Heart left ventricle (tissue), 16 donors: Measurements from ENCODE around the gene GALNTL6. TPM values are rescaled to one million over a fixed set of nuclear protein-coding genes. Genes with fewer than 3 reads are reported as not detected.

ENCODE experiments used
- ATAC-seq, 4 donors: fragments of 200-7000 bp; cut with Tn5 transposase; one replicate each; pipeline ENCODE4 v1.9.1; 2020 to 2022; ENCODE audit warnings: moderate library complexity in 4 of 4, mild to moderate bottlenecking in 3 of 4, moderate number of reproducible peaks in 1 of 4
- DNase-seq, 5 donors: peaks; one replicate each; pipeline ENCODE4 v3.0.0-alpha.2; 2020
- H3K27ac ChIP-seq, 12 donors: fragments of 200-600 bp; sonication (generic) in 4 of 12; one replicate each; pipeline versions ENCODE4 v1.5.0 to v1.8.0; 2016 to 2022; ENCODE audit warnings: mild to moderate bottlenecking in 2 of 12
- H3K27me3 ChIP-seq, 9 donors: fragments of 200-600 bp; sonication (generic) in 2 of 9; one replicate each; pipeline versions ENCODE4 v1.5.1 to v1.8.0; 2016 to 2022; ENCODE audit warnings: mild to moderate bottlenecking in 3 of 9
- H3K36me3 ChIP-seq, 9 donors: fragments of 200-600 bp; sonication (generic) in 2 of 9; one replicate each; pipeline versions ENCODE4 v1.5.0 to v1.8.0; 2018 to 2022; ENCODE audit warnings: mild to moderate bottlenecking in 2 of 9
- H3K4me1 ChIP-seq, 12 donors: fragments of 200-600 bp; sonication (generic) in 4 of 12; one replicate each; pipeline versions ENCODE4 v1.5.0 to v1.8.0; 2016 to 2022; ENCODE audit warnings: mild to moderate bottlenecking in 3 of 12
- H3K4me3 ChIP-seq, 12 donors: fragments of 200-600 bp; sonication (generic) in 4 of 12; one replicate each; pipeline versions ENCODE4 v1.5.0 to v1.8.0; 2017 to 2022; ENCODE audit warnings: mild to moderate bottlenecking in 9 of 12, moderate library complexity in 4 of 12
- H3K9me3 ChIP-seq, 12 donors: fragments of 200-600 bp; sonication (generic) in 4 of 12; one replicate each; pipeline versions ENCODE4 v1.5.0 to v1.8.0; 2016 to 2022; ENCODE audit warnings: mild to moderate bottlenecking in 1 of 12
- POLR2A ChIP-seq, 2 donors: fragments of 450-650 bp; IDR thresholded peaks; one replicate each; pipeline ENCODE4 v1.6.1; 2017; ENCODE audit warnings: antibody characterized with exemption in 2 of 2, mild to moderate bottlenecking in 2 of 2, moderate library complexity in 2 of 2
- WGBS, 4 donors: extraction: QIAGEN DNeasy Blood & Tissue Kit in 2 of 4; methylation state at CpG; one replicate each; pipeline versions ENCODE4 v1.1.5 to v1.1.7; 2013 to 2018; 5-methylcytosine and 5-hydroxymethylcytosine counted together
- intact Hi-C, 10 donors: fragments of 100-400 bp; cut with DNase I; formaldehyde crosslinking; loops; one replicate each; pipeline versions ENCODE4 v1.11.1 to v1.14.2; 2022
- polyA plus RNA-seq, 2 donors: library from polyadenylated mRNA; stranded (reverse); fragments of 200-250 nt; gene quantifications; one replicate each; pipeline ENCODE4 v1.2.3, GENCODE V29; 2013
- total RNA-seq, 9 donors: library from RNA; depleted of rRNA in 2 of 9; stranded (reverse); fragments of >200 nt in 2 of 9; fragmentation: NEBNext Ultra II Directional in 3 of 9; extraction: Animal tissue kit (Norgen Biotek cat#: 25700) in 3 of 9; gene quantifications; one replicate each; pipeline versions ENCODE4 v1.1.0 to v1.2.4, GENCODE V29; 2016 to 2023
- TF ChIP-seq, protein P1 (sequence below), 12 donors: fragments of 200-600 bp; sonication (generic) in 4 of 12; IDR thresholded peaks; one replicate each; pipeline versions ENCODE4 v1.5.0 to v1.8.0; 2018 to 2022; ENCODE audit warnings: antibody characterized with exemption in 12 of 12, mild to moderate bottlenecking in 5 of 12
- donor health status: ischemic (EF 13 %, LVEDD 7.1; RV severe dilation, severe dysfunction).
- donor health status: healthy with polysubstance abuse.
- donor health status: DM: no; HTN: yes; CAD: no.
- donor health status: DM: no; HTN: no; CAD: no.
- donor health status: ischemic (EF 25% LVEDD 6.9; RV normal size, moderate dysfunction).
- donor health status: ischemic (EF 25% LVEDD 5.7; RV mildly dilated, moderate dysfunction).
- donor health status: healthy.
- donor health status: DM: yes; HTN: yes; CAD: no.
- donor health status: ischemic (EF 35%, LVEDD 5.7; RV mildly dilated, moderate dysfunction).
- donor health status: nonischemic (EF 11% LVEDD 7.7; RV severe dilation, severe dysfunction).
- donor health status: DM: yes; HTN: yes; CAD: no.
- donor health status: PGD.
- donor health status: ischemic (EF 29% LVEDD 5.4; RV normal size, mild dysfunction).
- donor health status: nonischemic (EF 23%, LVEDD 6.1; RV moderate dilation, normal function).

GALNTL6 gene
- total and polyA plus RNA-seq, 11 donors, result 0.33 to 0.52 TPM; not detected in 9

DNA sequence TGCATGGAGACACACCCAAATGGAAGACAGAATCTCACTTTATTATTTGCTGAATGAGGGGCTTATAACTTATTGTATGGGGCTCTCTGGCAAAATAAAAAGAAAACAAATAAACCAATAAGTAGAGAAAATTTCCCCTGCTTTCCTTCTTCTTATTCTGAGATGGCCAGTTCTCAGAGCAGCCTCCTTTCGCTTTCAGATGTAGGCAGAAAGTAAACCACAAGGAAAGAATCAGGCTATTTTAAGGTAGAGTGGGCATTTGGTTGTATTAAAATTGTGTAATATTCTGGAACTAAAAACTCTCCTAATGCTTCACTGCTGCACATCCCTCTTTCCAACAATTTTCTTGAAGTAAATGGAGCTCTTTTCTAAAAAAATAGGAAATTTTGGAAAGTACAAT is 241.8 kb downstream of the GALNTL6 start:
- Histone ChIP-seq H3K4me1 (no peaks in the 10 kb centered on the region), H3K4me3 (no peak overlapping the region), H3K9me3 (no peaks in the 10 kb centered on the region), H3K27me3 (no peaks in the 10 kb centered on the region), H3K27ac (no peak overlapping the region), H3K36me3 (no peaks in the 10 kb centered on the region)
- intact Hi-C loops, result no loop called here
- ATAC-seq (no peak), DNase-seq (no peak)
- 83 to 94% (median 88%) methylated on average over 1 of the region's 1 CpG for WGBS, 4 donors
- no peak for TF ChIP-seq POLR2A (IDR thresholded peaks at IDR 0.05)
- TF ChIP-seq, protein P1, sequence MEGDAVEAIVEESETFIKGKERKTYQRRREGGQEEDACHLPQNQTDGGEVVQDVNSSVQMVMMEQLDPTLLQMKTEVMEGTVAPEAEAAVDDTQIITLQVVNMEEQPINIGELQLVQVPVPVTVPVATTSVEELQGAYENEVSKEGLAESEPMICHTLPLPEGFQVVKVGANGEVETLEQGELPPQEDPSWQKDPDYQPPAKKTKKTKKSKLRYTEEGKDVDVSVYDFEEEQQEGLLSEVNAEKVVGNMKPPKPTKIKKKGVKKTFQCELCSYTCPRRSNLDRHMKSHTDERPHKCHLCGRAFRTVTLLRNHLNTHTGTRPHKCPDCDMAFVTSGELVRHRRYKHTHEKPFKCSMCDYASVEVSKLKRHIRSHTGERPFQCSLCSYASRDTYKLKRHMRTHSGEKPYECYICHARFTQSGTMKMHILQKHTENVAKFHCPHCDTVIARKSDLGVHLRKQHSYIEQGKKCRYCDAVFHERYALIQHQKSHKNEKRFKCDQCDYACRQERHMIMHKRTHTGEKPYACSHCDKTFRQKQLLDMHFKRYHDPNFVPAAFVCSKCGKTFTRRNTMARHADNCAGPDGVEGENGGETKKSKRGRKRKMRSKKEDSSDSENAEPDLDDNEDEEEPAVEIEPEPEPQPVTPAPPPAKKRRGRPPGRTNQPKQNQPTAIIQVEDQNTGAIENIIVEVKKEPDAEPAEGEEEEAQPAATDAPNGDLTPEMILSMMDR (IDR thresholded peaks at IDR 0.05), result no peak

DNA sequence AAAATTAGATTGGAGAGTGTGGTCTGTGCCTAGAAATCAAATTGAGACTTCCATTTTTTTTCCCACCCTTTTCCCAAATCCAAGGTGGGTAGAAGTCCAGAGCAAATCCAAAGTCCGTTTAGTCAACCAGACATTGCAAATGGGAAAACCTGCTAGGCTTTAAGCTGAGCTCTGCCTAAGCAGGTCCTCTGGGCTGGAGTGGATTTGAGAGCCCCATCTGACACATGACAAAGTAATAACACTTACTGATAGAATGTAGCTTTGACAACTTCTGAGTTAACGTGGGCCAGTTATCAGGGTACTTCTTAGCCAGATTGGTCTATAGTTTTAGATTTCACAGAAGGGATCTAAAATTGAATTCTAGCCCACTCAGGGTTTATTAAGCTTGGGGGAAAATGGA is 242.3 kb downstream of the GALNTL6 start:
- no peaks in the 10 kb centered on the region for H3K36me3 ChIP-seq
- 38 to 58% (median 49%) methylated on average over 2 of the region's 2 CpGs for WGBS, 4 donors
- no peaks in the 10 kb centered on the region for H3K4me1 ChIP-seq
- H3K27me3 ChIP-seq, result no peaks in the 10 kb centered on the region
- ATAC-seq (no peak), DNase-seq (no peak)
- no peak overlapping the region for H3K4me3 ChIP-seq
- TF ChIP-seq POLR2A (IDR thresholded peaks at IDR 0.05), result no peak
- TF ChIP-seq, protein P1 (IDR thresholded peaks at IDR 0.05), result no peak
- no peak overlapping the region for H3K27ac ChIP-seq
- H3K9me3 ChIP-seq, result no peaks in the 10 kb centered on the region
- intact Hi-C loops, result no loop called here

DNA sequence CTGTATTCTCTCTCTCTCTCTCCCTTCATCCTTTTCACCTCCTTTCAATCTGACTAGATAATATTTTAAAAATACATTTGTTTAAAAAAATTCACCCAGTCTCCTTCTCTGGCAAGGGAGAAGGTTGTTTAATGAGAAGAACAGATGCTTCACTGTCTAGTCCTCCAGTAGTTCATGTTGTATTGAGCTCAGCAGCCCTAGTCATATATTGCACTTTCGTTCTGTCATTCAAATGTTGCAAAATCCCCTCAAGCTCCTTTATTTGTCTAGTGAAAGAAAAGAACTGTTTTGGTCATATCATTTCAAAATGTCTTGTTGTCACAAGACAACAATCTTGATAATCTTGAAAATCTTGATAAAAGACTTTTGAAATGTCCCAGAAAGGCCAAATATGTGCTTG is 248.0 kb downstream of the GALNTL6 start:
- DNase-seq, result no peak
- Histone ChIP-seq H3K4me3 (no peak overlapping the region), H3K36me3 (no peaks in the 10 kb centered on the region), H3K9me3 (no peaks in the 10 kb centered on the region), H3K4me1 (no peaks in the 10 kb centered on the region), H3K27ac (no peak overlapping the region), H3K27me3 (no peaks in the 10 kb centered on the region)
- 61 to 76% (median 73%) methylated on average over 1 of the region's 1 CpG for WGBS, 4 donors
- TF ChIP-seq, protein P1 (IDR thresholded peaks at IDR 0.05), result no peak
- no peak for TF ChIP-seq POLR2A (IDR thresholded peaks at IDR 0.05)
- intact Hi-C loops, result no loop called here
- no peak for ATAC-seq

DNA sequence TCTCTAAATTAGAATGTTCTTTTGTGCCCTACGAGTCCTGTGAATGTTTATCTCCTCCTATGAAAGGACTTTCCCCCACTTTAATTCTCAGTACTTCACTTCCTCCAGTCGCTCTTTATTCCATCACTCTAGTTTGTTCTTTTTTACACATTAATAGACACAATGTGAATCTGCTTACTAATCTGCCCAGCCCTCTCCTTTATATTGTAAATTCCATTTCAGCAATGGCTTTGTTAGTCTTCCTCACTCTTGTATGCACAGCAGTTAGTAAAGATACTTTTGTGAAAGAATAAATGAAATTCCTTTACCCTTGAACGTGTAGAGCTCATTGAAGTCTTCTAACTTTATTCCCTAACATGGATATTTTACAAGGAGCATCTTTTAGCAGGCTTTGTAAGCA is 255.3 kb downstream of the GALNTL6 start:
- no peaks in the 10 kb centered on the region for H3K4me1 ChIP-seq
- no peaks in the 10 kb centered on the region for H3K27me3 ChIP-seq
- TF ChIP-seq, protein P1 (IDR thresholded peaks at IDR 0.05), result no peak
- TF ChIP-seq POLR2A (IDR thresholded peaks at IDR 0.05), result no peak
- DNase-seq (no peak), ATAC-seq (no peak)
- H3K4me3 ChIP-seq, result no peak overlapping the region
- no peak overlapping the region for H3K27ac ChIP-seq
- H3K9me3 ChIP-seq, result no peaks in the 10 kb centered on the region
- intact Hi-C loops, result no loop called here
- WGBS, 4 donors, result 55 to 60% (median 57%) methylated on average over 3 of the region's 3 CpGs; no CpG with 5 or more reads in 1 of the 4 donors
- H3K36me3 ChIP-seq, result no peaks in the 10 kb centered on the region
